AML-193 (cell line): ENCODE data around the gene MXD4.
"Not testable (repeated sequence)": the region's sequence is repeated elsewhere in the genome, so short reads cannot be mapped to it uniquely, and the experiment has no call there.

ENCODE experiments used
- DNase-seq, 2 experiments: peaks; one replicate each; lab custom pipeline; 2025; lab: John Stamatoyannopoulos, UW

Gene MXD4

DNA sequence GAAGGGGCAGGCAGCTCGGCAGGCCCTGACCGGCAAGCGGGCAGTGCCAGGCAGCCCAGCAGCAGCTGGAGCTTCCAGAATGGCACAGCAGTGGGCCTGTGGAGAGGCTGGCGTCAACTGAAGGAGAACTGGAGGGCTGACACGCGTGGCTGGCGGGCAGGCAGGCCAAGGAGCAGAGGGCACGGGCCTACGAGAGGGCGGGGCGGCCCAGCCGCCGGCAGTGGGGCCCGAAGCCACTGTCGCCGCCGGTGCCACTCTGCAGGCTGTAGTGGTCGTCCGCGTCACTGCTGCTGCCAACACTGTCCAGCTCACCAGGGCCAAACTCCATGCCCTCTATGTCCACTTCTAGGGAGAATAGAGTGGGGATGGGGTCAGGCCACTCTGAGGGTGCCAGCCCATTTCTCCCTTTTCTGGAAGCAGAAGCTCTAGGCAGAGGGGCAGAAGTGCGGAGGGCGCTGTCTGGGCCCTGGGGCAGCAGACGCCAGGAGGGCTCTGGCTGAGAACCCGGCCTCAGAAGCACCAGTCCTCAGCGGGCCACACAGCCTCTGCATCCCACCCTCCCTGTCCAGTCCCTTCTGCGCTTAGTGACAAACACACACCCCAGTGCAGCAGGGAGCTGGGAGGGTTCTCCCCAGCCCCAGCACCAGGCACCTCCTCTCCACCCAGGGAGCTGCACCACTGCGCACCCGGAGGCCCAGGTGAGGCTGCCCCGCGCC lies 11.4 kb downstream of the MXD4 start:
- DNase-seq: no peak

DNA sequence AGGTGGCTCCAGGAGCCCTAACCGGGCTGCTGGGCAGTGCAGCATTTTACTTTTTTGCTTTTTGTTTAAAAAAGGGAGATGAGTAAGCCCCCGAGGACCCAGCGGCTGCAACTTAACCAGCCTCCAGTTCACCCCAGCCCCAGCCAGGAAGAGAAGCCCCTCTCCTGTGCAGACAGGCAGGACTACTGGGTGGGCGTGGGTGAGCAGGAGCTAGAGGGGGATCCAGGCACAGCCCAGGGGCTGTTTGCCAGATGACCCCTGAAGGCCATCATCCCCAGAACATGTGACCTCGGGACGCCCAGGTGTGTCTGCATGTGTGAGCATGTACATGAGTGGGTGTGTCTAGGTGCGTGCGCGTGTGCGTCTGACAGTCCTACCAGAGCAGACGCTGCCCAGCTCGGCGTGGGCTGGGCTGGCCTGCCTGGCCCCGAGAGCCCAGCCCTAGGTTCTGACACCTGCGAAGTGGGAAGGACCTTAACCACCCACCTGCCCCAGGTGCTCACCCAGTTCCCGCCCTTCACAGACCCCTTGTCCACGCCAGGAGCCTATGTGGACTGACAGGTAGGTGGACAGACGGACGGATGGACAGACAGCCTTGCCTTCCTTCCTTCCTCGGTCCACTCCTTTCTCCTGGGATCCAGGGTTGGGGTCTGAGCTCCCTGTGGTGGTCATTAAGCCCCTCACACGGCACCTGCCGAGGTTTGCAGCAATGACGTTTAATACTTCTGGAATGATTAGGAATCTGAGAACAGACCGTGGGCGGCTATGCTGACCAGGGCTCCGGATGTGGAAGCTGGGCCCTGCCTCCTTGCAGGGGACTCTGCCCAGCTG lies 12.2 kb downstream of the MXD4 start:
- DNase-seq: no peak

DNA sequence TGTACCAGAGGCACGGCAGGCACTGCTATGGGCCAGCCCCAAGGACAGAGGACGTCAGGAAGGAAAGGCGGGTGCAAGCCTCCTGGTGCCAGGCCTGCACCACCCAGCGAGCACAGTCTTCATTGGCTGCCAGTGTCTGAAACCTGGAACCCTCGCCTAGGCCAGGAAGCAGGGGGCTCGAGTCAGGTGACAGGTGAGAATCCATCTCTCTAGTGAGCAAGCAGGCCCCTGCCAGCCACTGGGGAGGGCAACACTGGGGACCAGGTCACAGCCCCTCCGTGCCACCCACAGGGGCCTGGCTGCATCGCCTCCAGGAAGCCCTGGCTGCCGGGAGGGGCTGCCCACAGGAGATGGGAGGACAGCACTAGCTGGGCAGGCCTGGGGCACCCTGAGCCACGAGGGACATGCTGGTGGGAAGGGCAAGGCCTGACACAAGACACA lies 13.1 kb downstream of the MXD4 start:
- no peak for DNase-seq

DNA sequence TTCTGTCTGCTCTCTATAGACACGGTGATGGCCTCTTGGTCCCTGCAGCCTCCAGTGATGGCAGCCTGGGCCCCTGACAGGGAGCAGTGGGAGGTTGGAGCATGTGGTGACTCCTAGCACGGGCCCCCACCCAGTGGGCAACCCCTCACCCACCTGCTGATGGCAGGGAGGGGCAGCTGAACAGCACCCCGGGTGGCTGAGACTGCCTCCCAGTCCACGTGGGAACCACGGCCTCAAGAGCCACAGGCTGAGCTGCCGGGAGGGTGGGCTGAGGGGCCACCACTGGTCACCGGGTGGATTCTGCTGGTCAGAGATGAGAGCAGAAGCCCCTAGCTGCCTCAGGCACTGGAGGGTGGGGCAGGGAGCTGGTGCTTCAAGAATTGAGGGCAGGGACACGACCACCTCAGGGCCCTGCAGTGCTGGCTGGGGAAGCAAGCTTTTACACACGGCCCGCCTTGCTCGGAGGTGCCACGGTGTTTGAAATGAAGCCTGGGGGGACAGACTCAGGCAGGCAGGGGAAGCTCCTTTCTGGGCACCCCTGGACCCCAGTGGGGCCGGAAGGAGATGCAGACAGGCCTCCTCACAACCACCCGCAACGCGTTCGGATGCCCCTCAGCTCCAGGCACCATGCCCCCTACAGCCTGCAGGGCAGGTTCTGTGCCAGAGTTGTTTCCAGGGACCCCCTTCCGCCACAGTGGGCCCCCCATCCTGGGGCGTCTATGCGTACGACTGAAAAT lies 13.7 kb downstream of the MXD4 start:
- no peak for DNase-seq

DNA sequence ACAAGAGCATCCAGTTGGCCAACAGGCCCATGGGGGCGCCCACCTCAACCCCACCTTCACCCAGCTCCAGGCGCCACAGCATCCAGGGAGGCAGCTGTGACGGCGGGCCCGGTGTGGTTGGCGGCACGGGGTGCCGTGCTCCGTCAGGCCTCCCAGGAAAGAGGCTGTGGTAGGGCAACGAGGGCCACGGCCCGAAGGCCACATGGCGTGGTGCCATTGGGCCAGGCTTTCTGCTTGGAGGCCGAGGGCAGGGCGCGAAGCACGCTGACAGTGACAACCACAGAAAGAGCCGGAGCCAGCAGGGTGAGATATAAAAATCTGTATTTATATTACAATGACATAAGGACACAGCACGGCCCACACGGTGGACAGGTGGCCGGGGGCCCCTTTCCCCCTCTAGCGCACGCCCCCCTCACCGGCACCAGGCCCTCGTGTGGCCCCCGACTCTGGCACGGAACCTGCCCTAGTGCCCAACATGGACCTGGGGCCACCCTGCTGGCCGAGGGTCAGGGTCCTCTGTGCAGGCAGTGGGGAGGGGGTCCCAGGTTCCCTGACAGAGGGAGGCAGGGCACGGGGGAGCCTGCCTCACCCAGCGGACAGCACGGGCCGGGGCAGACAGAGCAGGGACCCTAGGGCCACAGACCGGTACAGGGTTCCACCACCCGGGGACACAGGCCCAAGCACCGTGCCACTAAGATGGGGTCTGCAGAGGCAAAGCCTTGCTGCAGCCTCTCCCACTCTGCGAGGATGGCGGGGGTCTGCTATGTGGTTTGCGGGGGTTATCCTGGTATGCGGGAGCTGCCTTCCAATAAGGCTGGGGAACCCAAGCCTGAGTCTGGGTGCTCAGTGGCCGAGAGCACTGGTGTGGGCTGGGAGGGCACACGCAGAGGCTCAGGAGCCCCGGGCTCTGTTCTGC lies 14.5 kb downstream of the MXD4 start:
- no peak for DNase-seq

DNA sequence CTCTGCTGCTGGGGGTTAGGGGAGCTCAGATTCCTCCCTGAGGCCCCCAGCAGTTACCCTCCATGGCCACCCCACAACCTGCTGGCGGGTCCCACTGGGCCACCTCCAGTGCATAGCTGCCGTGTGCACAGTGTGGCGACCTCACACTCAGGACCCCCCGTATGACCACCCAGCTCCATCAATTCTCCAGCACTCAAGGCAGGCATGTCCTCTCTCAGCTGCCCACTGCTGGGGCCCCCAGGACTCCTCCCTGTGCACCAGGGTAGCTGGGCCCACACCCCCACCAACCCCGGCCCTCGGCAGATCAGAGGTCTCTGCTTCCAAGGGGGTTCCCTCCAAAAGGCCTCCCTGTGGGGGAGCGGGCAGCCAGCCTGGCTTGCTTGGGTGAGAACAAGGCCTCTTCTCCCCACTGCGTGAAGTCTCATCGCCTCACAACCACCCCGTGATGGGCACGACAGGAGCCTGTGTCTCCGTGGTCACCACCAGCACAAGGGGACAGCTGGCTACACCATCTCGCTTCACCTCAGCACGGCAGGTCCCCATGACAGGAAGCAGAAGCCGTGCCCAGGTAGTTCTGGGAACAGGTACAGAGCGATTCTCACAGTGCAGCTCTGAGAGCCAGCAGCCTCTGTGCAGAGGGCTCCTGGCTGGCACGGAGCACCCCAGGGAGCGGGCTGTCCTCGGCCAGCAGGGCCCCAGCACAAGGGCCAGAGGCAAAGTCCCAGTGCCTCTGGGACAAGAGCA lies 15.4 kb downstream of the MXD4 start:
- DNase-seq: no peak

DNA sequence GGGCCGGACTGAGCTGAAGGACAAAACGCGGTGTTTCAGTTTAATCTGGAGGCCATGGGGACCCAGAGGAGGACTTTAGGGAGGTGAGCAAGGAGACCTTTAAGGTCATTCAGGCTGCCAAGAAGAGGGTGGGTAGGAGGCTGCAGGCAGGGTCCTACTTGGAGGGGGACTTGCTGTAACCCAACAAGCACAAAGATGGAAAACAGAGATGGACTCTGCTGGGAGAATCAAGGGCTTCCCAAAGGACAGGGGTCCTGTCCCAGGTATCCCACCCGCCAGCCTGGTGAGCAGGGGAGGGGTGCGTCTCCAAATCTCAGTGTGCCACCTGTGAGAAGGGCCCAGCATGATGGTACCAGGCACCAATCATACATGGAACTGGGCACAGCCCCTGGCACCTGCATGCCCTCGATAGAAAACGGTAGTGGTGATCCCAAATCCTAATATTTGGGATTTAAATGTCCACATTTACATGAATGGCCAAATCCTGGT lies 16.1 kb downstream of the MXD4 start:
- DNase-seq: no peak

DNA sequence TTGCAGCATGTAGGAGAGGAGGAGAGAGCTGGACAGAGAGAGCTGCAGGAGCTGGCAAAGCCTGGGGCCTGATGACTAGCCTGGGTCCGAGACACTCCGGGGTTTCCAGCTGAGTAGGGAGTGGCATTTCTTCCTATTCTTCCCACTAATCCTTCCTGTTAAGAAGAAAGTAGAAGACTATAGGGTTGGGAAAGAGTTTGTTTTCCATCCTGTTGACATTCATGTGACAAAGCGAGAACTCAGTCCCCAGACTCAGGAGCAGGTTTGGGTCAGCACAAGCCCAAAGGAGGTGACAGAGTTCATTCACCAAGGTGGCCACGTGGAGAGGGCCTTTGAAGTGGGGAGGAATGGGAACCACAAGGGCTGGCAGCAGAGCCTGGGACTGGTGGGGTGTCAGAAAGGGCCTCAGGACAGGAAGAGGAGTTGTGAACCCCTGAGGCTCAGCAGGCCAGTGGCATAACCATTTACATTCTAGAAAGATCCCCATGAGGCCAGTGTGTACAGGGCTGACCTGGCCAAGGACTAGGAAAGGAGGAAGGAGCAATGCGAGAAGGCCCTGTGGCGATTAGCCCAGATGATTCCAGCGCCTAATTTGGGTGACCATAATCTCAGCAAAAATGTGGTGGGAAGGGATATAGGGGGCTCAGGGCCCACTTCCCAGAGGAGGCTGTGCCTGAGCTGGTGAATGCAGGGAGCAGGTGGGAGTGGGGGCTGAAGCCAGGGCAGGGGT lies 16.7 kb downstream of the MXD4 start:
- no peak for DNase-seq

DNA sequence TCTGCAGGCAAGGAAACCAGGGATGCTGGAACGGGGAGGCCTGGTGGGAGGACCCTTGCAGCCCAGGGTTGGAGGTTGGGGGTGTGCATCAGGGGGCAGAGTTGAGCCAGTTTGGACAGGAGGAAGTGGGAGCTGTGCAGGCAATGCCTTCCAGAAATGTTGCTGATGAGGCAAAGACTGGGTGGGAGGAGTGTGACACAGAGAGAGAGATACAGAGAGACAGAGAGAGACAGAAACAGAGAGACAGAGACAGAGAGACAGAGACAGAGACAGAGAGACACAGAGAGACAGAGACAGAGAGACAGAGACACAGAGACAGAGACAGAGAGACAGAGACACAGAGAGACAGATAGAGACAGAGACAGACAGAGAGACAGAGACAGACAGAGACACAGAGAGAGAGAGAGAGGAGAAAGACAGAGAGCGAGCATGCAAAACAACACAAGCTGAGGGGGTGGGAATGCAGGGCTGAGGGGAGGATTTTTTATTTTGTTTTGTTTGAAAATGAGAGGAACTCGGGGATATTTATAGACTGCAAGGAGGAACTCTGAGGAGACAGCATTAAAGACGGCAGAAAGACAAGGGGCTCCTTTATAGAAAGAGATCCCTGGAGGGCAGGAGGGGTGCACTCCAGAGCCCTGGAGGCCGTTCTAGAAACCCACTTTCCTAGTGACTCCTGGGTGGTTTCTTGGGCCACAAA lies 18.1 kb downstream of the MXD4 start:
- peak; percentile 42 to 64 for DNase-seq

DNA sequence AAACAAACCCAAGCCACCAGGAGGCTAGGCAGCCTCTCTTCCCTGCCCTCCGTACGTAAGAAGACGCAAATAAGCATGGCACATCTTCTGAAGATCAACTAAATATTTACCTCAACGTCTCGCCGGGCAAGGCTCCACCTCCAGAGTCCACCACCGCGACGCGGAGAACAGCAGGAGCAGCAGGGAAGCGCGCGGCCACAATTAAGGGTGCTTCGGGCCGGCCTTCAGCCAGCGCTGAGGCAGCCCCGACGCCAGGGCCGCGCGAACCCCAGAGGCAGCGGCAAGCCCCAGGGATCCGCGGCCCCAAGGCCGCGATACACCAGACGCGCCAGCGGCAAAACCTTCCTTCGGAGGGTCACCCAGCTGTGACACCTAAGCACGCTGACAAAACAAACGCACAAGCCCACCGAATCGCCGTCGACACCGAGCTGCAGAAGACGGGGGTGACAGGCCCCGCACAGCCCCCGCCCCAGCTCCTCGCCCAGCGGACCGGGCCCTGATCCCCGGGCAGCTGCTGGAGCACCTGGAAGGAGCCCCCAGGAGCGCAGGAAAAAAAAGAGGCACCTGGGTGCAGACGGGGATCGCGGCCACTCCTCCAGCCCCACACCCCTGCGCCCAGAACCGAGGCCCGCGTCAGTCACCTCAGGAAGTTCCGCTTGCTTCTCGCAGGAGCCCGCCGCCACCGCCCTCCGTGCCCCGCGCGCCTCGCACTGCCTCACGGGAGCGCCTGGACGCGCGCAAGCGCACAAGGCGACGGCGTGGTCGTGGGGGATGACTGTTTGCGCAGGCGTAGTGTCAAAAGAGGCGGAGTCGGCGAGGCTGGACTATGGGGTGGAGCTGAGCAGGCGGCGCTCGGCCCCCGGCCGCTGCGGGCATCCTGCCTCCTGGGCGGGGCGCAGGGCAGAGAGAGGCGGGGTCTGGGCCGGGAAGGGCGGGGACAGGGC lies 20.2 kb downstream of the MXD4 start, which contains the start of the genes HAUS3 and POLN:
Gene HAUS3 (minus strand): TSS at position 712 of the 944 bp plus-strand sequence. CDS start 1,175 bp downstream, outside the sequence.
Gene POLN (minus strand): TSS at position 712 of the 944 bp plus-strand sequence. CDS start 12,890 bp downstream, outside the sequence.
- DNase-seq: peak; percentile 93 to 95

DNA sequence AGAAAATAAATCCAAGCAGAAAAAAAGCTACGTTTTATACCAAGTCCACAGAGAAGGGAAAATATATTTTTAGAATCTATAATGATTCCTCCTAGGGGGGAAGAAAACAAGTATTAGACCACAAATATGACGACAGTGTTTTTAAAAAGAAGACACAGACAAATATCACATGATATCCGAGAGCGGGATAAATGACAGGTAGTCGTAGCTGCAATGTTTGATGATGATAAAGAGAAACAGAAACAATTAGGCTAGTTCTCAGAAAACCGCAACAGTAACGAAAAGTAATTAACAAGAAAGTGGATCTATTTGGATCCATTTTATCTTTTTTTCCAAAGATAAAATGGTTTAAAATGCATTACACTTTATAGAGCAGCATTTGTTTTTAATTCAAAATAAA lies 20.9 kb downstream of the MXD4 start:
- peak in 1 of 2 experiments; percentile 6 for DNase-seq

DNA sequence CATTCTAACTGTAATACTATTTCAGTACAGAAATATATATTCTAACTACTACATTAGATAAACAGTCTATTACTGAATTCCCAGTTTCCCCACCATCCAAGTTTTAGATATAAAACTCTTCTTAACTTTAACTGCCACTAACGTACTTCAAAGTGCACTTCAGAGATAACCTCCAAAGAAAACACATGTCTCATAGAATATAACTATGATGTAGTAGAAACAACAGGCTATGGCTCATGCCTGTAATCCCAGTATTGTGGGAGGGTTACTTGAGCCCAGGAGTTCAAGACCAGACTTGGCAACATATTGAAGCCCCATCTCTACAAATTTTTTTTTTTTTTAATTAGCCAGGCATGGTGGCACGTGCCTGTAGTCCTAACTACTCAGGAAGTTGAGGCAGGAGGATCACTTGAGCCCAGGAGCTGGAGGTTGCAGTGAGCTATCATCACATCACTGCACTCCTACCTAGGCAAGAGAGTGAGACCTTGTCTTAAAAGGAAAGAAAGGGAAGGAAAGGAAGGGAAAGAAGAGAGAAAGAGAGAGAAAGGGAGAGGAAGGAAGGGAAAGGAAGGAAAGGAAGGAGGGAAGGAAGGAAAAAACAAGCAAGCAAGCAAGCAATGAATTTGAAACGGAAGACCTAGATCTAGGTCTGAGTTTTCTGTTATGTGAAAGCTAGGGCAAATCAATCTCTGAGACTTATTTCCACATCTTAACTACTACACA lies 24.8 kb downstream of the MXD4 start:
- no peak for DNase-seq

DNA sequence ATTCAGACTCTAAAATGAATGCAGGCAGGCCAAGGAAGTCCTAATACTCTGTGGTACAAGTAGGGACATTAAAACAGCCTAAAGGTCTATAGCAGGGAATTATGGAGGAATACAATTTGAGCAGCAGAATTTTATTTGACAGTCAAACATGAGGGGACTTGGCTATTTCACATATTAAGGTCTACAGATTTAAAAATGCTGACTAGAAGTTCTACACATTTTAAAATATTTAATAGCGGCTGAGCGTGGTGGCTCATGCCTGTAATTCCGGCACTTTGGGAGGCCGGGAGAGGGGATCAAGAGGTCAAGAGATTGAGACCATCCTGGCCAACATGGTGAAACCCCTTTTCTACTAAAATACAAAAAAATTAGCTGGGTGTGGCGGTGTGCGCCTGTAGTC lies 30.8 kb downstream of the MXD4 start:
- no peak for DNase-seq

DNA sequence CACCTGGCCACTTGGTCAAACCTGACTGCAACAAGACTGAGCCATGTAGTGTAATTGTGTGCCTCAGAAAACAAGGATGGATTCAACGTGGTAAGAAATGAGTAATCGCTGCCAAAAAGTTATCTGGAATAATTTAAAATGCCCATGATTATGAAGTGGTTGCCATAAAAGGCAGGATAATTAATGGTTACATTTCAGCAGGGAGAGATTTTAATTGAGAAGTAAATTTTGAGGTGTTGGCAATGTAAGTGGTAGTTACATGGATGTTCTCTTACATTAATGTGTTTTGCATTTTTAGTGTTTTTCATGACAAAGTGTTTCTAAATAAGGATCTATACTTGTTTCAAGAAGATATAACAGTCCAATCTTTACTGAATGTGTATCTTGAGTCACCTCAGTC lies 35.6 kb downstream of the MXD4 start:
- no peak for DNase-seq

DNA sequence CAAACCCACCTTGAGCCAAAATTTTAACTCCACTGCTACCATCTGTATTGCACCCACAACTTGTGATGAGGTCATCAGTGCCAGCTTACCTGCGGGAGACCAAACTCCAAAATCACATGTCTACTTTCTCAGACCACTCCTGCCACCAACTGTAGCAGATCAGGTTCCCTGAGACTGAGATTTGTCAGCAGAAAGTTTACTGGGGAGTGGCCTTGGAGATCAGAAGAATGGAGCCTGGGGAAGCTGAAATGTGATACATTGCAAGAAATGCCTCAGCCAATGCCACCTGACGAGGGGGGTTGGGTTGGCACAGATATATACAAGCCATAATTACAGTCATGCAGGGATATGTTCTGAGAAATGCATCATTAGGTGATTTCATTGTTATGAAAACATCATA lies 39.1 kb downstream of the MXD4 start:
- DNase-seq: no peak

DNA sequence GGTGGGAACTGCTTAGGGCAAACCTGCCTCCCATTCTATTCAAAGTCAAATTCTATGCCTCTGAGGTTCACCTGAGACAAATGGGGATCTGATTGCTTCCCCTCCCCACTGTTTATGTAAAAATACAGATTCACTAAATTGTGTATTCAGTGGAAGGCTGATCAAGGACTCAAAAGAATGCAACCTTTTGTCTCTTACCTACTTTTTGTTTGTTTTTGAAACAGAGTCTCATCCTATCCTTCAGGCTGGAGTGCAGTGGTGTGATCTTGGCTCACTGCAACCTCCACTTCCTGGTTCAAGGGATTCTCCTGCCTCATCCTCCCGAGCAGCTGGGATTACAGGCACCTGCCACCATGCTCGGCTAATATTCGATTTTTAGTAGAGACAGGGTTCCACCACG lies 40.5 kb downstream of the MXD4 start:
- DNase-seq: not testable (repeated sequence)

DNA sequence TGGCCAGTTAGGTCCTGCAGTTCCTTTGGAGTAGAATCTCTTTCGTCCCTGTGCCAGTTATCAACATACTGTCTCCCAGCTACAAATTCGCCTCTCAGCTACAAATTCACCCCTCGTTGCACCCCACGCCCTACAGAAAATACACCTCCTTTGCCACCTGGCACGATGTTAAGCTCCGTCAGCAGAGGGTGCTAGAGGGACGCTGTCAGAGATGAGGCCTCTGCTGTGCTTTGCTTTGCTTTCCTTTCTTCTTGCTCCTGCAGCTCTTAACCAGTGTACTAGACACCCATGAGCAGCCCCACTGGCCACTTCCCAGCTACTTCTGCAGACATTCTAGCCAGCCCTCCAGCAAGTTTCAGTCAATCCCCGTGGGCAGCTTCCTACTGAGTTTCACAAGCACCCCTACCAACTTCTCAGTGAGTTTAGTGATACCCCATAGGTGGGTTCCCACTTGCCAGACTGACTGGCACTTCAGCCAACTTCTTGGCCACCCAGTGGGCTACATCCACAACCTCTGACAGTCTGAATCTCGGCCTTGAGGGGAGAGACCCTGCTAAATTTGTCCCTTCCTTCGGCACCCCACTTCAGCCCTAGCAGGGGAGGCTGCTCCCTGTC lies 41.8 kb downstream of the MXD4 start:
- peak; percentile 66 to 75 for DNase-seq
